Measurements from ENCODE around the gene CLSTN3. TPM values are rescaled to one million over a fixed set of nuclear protein-coding genes. Genes with fewer than 3 reads are reported as not detected.

CLSTN3 gene
- total and polyA plus RNA-seq, 2 donors (not counting 1 experiment from before 2014, with no cell fraction given), result 11.9 to 23.5 TPM

DNA sequence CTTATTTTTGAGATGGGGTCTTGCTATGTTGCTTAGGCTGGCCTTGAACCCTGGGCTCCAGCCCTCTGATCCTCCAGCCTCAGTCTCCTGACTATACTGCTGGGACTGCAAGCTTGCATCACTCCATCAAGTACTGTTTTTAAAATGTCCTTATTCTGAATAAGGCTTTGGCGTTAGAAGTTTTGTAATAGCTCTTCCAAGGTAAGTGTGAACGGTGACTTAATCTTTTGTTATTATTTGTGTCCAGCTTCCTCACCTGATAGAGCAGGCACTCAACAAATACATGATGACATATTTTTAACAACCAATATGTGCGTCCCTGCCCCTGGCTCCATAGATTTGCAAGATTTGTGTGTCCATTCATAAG, 22.6 kb upstream of the CLSTN3 start:
- TF ChIP-seq CTCF (conservative IDR thresholded peaks at IDR 0.05 in 1 of 2, IDR thresholded peaks at IDR 0.05 in 1 of 2; ENCODE audit: low read depth in 1 of 2, low read length in 2 of 2), result no peak
- TF ChIP-seq EZH2 (IDR thresholded peaks at IDR 0.05; ENCODE audit: low read length, missing control alignments), result no peak
- no peaks in the 10 kb centered on the region for H3K27me3 ChIP-seq (ENCODE audit: control insufficient read depth, insufficient read depth, low read length)
- peaks cover 1% of the 10 kb centered on the region for H3K36me3 ChIP-seq (ENCODE audit: control insufficient read depth, insufficient read depth, low read length)
- DNase-seq (ENCODE audit: low read depth in 2 of 2), result no peak
- H3K9ac ChIP-seq (ENCODE audit: insufficient read depth, low read length), result peak overlapping the region; percentile 87
- peak overlapping the region; percentile 97 for H3K27ac ChIP-seq (ENCODE audit: insufficient read depth, low read length)
- no peaks in the 10 kb centered on the region for H3K9me3 ChIP-seq (ENCODE audit: control insufficient read depth, insufficient read depth, low read depth, low read length)
- H3K4me3 ChIP-seq (replicated peaks in 1 of 4; ENCODE audit: control extremely low read depth in 1 of 4, insufficient read depth in 1 of 4, low read depth in 3 of 4, low read length in 4 of 4), result peak overlapping the region; percentile 72 to 86 (median 84)
- H3K4me1 ChIP-seq (ENCODE audit: control insufficient read depth, extremely low read depth, insufficient read depth, low read length), result peaks cover 5% of the 10 kb centered on the region
- no peak overlapping the region for H2AFZ ChIP-seq (ENCODE audit: low read length)
- peaks cover 11% of the 10 kb centered on the region for H3K79me2 ChIP-seq (ENCODE audit: control insufficient read depth, insufficient read depth, low read length)
- H4K20me1 ChIP-seq (ENCODE audit: control insufficient read depth, extremely low read depth, insufficient read depth, low read length), result no peaks in the 10 kb centered on the region
- H3K4me2 ChIP-seq (ENCODE audit: extremely low read depth, insufficient read depth, low read length), result peak overlapping the region; percentile 98

DNA sequence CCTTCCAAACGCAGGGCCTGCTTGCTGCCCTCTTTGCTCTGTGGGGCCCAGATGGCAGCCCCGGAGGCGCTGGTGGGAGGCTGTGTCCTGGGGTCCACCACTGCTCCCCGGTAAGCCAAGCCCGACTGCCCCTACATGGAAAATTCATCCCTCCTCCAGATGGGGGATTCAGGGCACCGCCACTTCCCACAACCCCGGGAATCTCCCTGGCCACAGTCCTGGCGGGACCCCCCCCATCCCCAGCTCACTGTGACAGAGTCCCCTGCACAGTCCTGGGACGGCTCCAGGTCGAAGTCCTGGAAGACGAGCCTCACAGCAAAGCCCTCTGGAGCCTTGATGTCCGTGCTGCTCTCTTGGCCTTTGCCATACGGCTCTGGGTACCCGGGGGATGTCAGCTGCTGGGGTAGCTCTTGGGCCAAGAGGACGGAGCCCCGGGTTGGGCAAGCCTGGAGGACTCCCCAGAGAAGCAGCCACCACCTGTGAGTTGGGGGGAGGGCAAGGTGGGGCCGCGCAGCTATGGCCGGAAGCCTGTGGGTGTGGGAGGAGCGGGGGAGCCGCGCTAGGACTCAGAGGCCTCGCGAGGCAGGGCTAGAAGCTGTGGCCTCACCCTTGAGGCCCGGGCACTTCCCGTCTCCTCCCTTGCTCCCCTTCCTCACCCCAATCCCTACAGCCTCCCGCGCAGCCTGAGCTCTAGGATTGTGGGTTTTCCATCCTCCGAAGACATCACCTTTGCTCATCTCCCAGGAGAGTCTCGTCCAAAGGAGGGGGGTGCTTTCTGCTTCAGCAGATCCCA, 22.0 kb upstream of the CLSTN3 start:
- peak; percentile 74 to 78 for DNase-seq (ENCODE audit: low read depth in 2 of 2)
- Histone ChIP-seq H3K9me3 (ENCODE audit: control insufficient read depth, insufficient read depth, low read depth, low read length) (no peaks in the 10 kb centered on the region), H4K20me1 (ENCODE audit: control insufficient read depth, extremely low read depth, insufficient read depth, low read length) (no peaks in the 10 kb centered on the region), H3K36me3 (ENCODE audit: control insufficient read depth, insufficient read depth, low read length) (peaks cover 1% of the 10 kb centered on the region), H2AFZ (ENCODE audit: low read length) (peak overlapping the region; percentile 48), H3K4me3 (replicated peaks in 1 of 4; ENCODE audit: control extremely low read depth in 1 of 4, insufficient read depth in 1 of 4, low read depth in 3 of 4, low read length in 4 of 4) (peak overlapping the region; percentile 72 to 86 (median 84)), H3K27me3 (ENCODE audit: control insufficient read depth, insufficient read depth, low read length) (no peaks in the 10 kb centered on the region), H3K9ac (ENCODE audit: insufficient read depth, low read length) (peak overlapping the region; percentile 87), H3K4me1 (ENCODE audit: control insufficient read depth, extremely low read depth, insufficient read depth, low read length) (peaks cover 5% of the 10 kb centered on the region), H3K79me2 (ENCODE audit: control insufficient read depth, insufficient read depth, low read length) (peaks cover 11% of the 10 kb centered on the region), H3K4me2 (ENCODE audit: extremely low read depth, insufficient read depth, low read length) (peak overlapping the region; percentile 98), H3K27ac (ENCODE audit: insufficient read depth, low read length) (peak overlapping the region; percentile 97)
- TF ChIP-seq CTCF (conservative IDR thresholded peaks at IDR 0.05 in 1 of 2, IDR thresholded peaks at IDR 0.05 in 1 of 2; ENCODE audit: low read depth in 1 of 2, low read length in 2 of 2) (no peak), EZH2 (IDR thresholded peaks at IDR 0.05; ENCODE audit: low read length, missing control alignments) (no peak)

DNA sequence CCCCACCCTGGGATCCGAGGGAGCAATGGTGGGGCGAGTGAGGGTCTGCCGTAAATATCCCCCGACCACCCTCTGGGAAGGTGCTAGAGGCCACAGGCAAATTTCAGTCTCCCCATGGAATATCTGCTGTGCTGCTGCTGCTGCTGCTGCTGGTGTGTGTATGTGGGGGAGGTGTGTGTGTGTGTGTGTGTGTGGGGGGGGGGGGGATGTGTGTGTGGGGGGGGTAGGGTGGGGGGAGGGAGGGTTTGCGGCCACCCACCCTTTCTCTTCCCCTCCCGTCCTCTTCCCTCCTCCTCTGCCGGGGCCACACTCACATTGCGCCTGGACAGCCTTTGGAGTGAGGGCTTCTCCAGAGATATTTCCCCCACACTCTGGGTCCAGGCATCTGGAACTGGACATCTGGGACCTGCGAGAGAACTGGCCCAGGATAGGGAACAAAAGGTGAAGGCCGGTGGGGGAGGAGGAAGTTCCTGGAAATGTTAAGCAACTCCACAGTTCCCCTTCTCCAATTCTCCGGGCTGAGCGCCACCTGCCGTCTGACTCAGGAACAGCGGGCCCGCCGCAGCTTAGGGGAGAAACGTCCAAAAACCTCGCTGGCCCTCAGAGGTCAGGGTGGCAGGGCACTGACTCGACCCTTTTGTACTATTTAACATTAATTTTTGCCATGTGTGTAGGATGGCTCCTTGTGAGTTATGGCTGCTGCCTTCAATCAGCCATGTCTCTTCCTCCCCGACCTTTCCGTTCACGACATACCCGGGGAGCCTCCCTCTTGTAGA, 21.2 kb upstream of the CLSTN3 start, which contains the start of gene C1RL:
Gene C1RL, minus strand, starts transcription at position 419 of the 776 bp plus-strand sequence. Its CDS starts 34 bp downstream, at position 385.
- DNase-seq (ENCODE audit: low read depth in 2 of 2), result peak; percentile 76 to 95

More for the DNA sequence above, 21.2 kb upstream of the CLSTN3 start, which contains the start of gene C1RL:
- Histone ChIP-seq H3K4me1 (ENCODE audit: control insufficient read depth, extremely low read depth, insufficient read depth, low read length) (peaks cover 5% of the 10 kb centered on the region), H3K9me3 (ENCODE audit: control insufficient read depth, insufficient read depth, low read depth, low read length) (no peaks in the 10 kb centered on the region), H3K4me2 (ENCODE audit: extremely low read depth, insufficient read depth, low read length) (peak within 1 kb of the TSS; percentile 98), H3K79me2 (ENCODE audit: control insufficient read depth, insufficient read depth, low read length) (peaks cover 11% of the 10 kb centered on the region), H2AFZ (ENCODE audit: low read length) (peak within 1 kb of the TSS; percentile 57), H3K27ac (ENCODE audit: insufficient read depth, low read length) (peak within 1 kb of the TSS; percentile 97), H3K9ac (ENCODE audit: insufficient read depth, low read length) (peak within 1 kb of the TSS; percentile 87), H3K36me3 (ENCODE audit: control insufficient read depth, insufficient read depth, low read length) (peaks cover 3% of the 10 kb centered on the region), H3K27me3 (ENCODE audit: control insufficient read depth, insufficient read depth, low read length) (no peaks in the 10 kb centered on the region), H3K4me3 (replicated peaks in 1 of 4; ENCODE audit: control extremely low read depth in 1 of 4, insufficient read depth in 1 of 4, low read depth in 3 of 4, low read length in 4 of 4) (peak within 1 kb of the TSS; percentile 72 to 86 (median 84)), H4K20me1 (ENCODE audit: control insufficient read depth, extremely low read depth, insufficient read depth, low read length) (no peaks in the 10 kb centered on the region)
- no peak for TF ChIP-seq EZH2 (IDR thresholded peaks at IDR 0.05; ENCODE audit: low read length, missing control alignments)
- peak; percentile 95 to 96 for TF ChIP-seq CTCF (conservative IDR thresholded peaks at IDR 0.05 in 1 of 2, IDR thresholded peaks at IDR 0.05 in 1 of 2; ENCODE audit: low read depth in 1 of 2, low read length in 2 of 2)
